HG03064 (cell line): ENCODE results near the gene HDAC8.
"Not testable (repeated sequence)": the region's sequence is repeated elsewhere in the genome, so short reads cannot be mapped to it uniquely, and the experiment has no call there.

Source experiments
- ATAC-seq: cut with Tn5 transposase; IDR thresholded peaks from one replicate; pipeline ENCODE4 v1.9.1; 2021; ENCODE audit warnings: low read depth; ENCODE audit not compliant: unreplicated experiment

Gene HDAC8

GRCh38 chrX:72466493-72466892 is 106.2 kb downstream of the HDAC8 start:
- ATAC-seq: no peak

- ATAC-seq: no peak
Observed at GRCh38 chrX:72465889-72466288, 106.8 kb downstream of the HDAC8 start.

GRCh38 chrX:72461766-72462165 is 110.9 kb downstream of the HDAC8 start:
- no peak for ATAC-seq

- no peak for ATAC-seq
Observed at GRCh38 chrX:72461288-72461687, 111.4 kb downstream of the HDAC8 start.

- no peak for ATAC-seq
Observed at GRCh38 chrX:72460715-72461114, 111.9 kb downstream of the HDAC8 start.

GRCh38 chrX:72449034-72449433 is 123.6 kb downstream of the HDAC8 start:
- ATAC-seq: not testable (repeated sequence)

GRCh38 chrX:72440764-72441163 is 131.9 kb downstream of the HDAC8 start:
- ATAC-seq: not testable (repeated sequence)

- ATAC-seq: no peak
Observed at GRCh38 chrX:72436010-72436409, 136.6 kb downstream of the HDAC8 start.

GRCh38 chrX:72430405-72430968 is 142.2 kb downstream of the HDAC8 start:
- ATAC-seq: no peak

- ATAC-seq: no peak
Observed at GRCh38 chrX:72421797-72422196, 150.8 kb downstream of the HDAC8 start.

GRCh38 chrX:72409993-72410392 is 162.7 kb downstream of the HDAC8 start:
- no peak for ATAC-seq

- no peak for ATAC-seq
Observed at GRCh38 chrX:72408885-72409284, 163.8 kb downstream of the HDAC8 start.

GRCh38 chrX:72405136-72405535 is 167.5 kb downstream of the HDAC8 start:
- ATAC-seq: not testable (repeated sequence)

- no peak for ATAC-seq
Observed at GRCh38 chrX:72402614-72403013, 170.0 kb downstream of the HDAC8 start.

GRCh38 chrX:72399816-72400215 is 172.8 kb downstream of the HDAC8 start:
- no peak for ATAC-seq

GRCh38 chrX:72396117-72396516 is 176.5 kb downstream of the HDAC8 start:
- no peak for ATAC-seq

- no peak for ATAC-seq
Observed at GRCh38 chrX:72395237-72395636, 177.4 kb downstream of the HDAC8 start.

- ATAC-seq: no peak
Observed at GRCh38 chrX:72394518-72395170, 178.0 kb downstream of the HDAC8 start.

- no peak for ATAC-seq
Observed at GRCh38 chrX:72393836-72394517, 178.7 kb downstream of the HDAC8 start.

GRCh38 chrX:72392816-72393800 is 179.5 kb downstream of the HDAC8 start:
- no peak for ATAC-seq

GRCh38 chrX:72392042-72392441 is 180.6 kb downstream of the HDAC8 start:
- ATAC-seq: no peak
